Neural crest cell (in vitro differentiated cells): ENCODE measurements around the gene SLFN12. TPM values are rescaled to one million over a fixed set of nuclear protein-coding genes. Genes with fewer than 3 reads are reported as not detected.

Experiments
- DNase-seq: peaks from one replicate; pipeline ENCODE4 v3.0.0; 2021; ENCODE audit warnings: low read depth, mixed read lengths, low spot score
- H3K27ac Mint-ChIP-seq: one replicate; pipeline ENCODE4 v1.8.0; 2021; ENCODE audit warnings: mild to moderate bottlenecking, mixed read lengths; ENCODE audit not compliant: unreplicated experiment
- H3K27me3 Mint-ChIP-seq: 2 replicates; pipeline ENCODE4 v1.8.0; 2021; ENCODE audit warnings: low read depth, mild to moderate bottlenecking, mixed read lengths
- H3K36me3 Mint-ChIP-seq: 2 replicates; pipeline ENCODE4 v1.8.0; 2021; ENCODE audit warnings: low read depth, mild to moderate bottlenecking, mixed read lengths
- H3K4me1 Mint-ChIP-seq: 2 replicates; pipeline ENCODE4 v1.8.0; 2021; ENCODE audit warnings: mixed read lengths
- H3K4me3 Mint-ChIP-seq: one replicate; pipeline ENCODE4 v1.8.0; 2021; ENCODE audit warnings: mild to moderate bottlenecking, mixed read lengths
- H3K9me3 Mint-ChIP-seq: 2 replicates; pipeline ENCODE4 v1.8.0; 2021; ENCODE audit warnings: mixed read lengths
- CTCF ChIP-seq: fragments of 200-600 bp; sonication (generic); conservative IDR thresholded peaks from 2 replicates; pipeline ENCODE4 v1.5.0; 2021; ENCODE audit warnings: antibody characterized with exemption, mild to moderate bottlenecking
- long read RNA-seq: library from polyadenylated mRNA; unstranded; transcript quantifications from one replicate; pipeline ENCODE4 v2.0.0, GENCODE V29; 2020
- total RNA-seq: library from RNA; stranded (reverse); gene quantifications from 2 replicates; pipeline ENCODE4 v1.2.1, GENCODE V29; 2021

SLFN12 gene
- total RNA-seq = 15.1 and 17.5 TPM in 2 replicates
- long read RNA-seq, transcript SLFN12-201 (4 exons, 2,383 nt) = major isoform, 21 of 36 reads
- long read RNA-seq, partial matches to known transcripts = 9 of 36 reads
- long read RNA-seq, other reads (novel, unspliced or antisense) = 3 of 36 reads

GRCh38 chr17:35432176-35433074, at the start of gene SLFN12:
SLFN12 (minus strand) TSS chr17:35432500; CDS start chr17:35423028, 9,472 bp downstream.
- no peaks in the 10 kb centered on the region for H3K36me3 Mint-ChIP-seq
- DNase-seq = no peak
- H3K4me3 Mint-ChIP-seq = peak within 1 kb of the TSS; percentile 86
- H3K27ac Mint-ChIP-seq = peak within 1 kb of the TSS; percentile 94
- TF ChIP-seq CTCF = no peak
- no peaks in the 10 kb centered on the region for H3K27me3 Mint-ChIP-seq
- H3K4me1 Mint-ChIP-seq = peaks cover 35% of the 10 kb centered on the region
- H3K9me3 Mint-ChIP-seq = no peaks in the 10 kb centered on the region

DNA sequence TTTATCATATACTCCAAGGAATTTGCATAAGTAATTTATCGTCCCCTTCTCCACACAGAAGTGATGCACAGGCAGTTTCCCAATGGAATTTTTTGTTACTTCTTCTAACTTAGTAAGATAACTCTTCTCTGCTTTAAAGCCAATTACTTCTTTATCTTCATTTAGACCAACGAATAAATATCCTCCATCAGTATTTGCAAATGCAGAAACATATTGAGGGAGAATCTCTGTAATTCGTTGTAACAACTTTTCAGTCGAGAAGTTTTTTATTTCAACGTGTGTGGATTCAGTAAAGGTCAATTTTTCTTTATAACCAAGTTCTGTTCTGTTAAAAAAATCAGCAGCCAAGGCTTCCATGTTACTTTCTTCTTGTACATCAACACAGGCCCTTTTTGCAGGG, 47.0 kb upstream of the SLFN12 start:
- no peak for DNase-seq
- no peak for TF ChIP-seq CTCF
- peaks cover 88% of the 10 kb centered on the region for H3K27me3 Mint-ChIP-seq
- H3K36me3 Mint-ChIP-seq = no peaks in the 10 kb centered on the region
- H3K4me1 Mint-ChIP-seq = no peaks in the 10 kb centered on the region
- H3K4me3 Mint-ChIP-seq = no peak overlapping the region
- no peak overlapping the region for H3K27ac Mint-ChIP-seq
- no peaks in the 10 kb centered on the region for H3K9me3 Mint-ChIP-seq

GRCh38 chr17:35477248-35477647, 44.9 kb upstream of the SLFN12 start:
- H3K36me3 Mint-ChIP-seq = no peaks in the 10 kb centered on the region
- H3K27me3 Mint-ChIP-seq = peaks cover 89% of the 10 kb centered on the region
- H3K4me1 Mint-ChIP-seq = no peaks in the 10 kb centered on the region
- no peak overlapping the region for H3K4me3 Mint-ChIP-seq
- H3K27ac Mint-ChIP-seq = no peak overlapping the region
- no peak for TF ChIP-seq CTCF
- no peak for DNase-seq
- H3K9me3 Mint-ChIP-seq = peaks cover 4% of the 10 kb centered on the region

GRCh38 chr17:35476283-35476820, 44.1 kb upstream of the SLFN12 start:
- no peaks in the 10 kb centered on the region for H3K4me1 Mint-ChIP-seq
- peaks cover 85% of the 10 kb centered on the region for H3K27me3 Mint-ChIP-seq
- no peak overlapping the region for H3K4me3 Mint-ChIP-seq
- no peak for TF ChIP-seq CTCF
- peaks cover 4% of the 10 kb centered on the region for H3K9me3 Mint-ChIP-seq
- H3K27ac Mint-ChIP-seq = no peak overlapping the region
- H3K36me3 Mint-ChIP-seq = no peaks in the 10 kb centered on the region
- DNase-seq = no peak

- no peak for DNase-seq
- H3K27me3 Mint-ChIP-seq = peaks cover 53% of the 10 kb centered on the region
- no peak for TF ChIP-seq CTCF
- no peak overlapping the region for H3K27ac Mint-ChIP-seq
- H3K9me3 Mint-ChIP-seq = peaks cover 4% of the 10 kb centered on the region
- no peak overlapping the region for H3K4me3 Mint-ChIP-seq
- no peaks in the 10 kb centered on the region for H3K36me3 Mint-ChIP-seq
- H3K4me1 Mint-ChIP-seq = no peaks in the 10 kb centered on the region
Observed at GRCh38 chr17:35468475-35468874, 36.2 kb upstream of the SLFN12 start.
